Measurements from ENCODE around the gene KHDC4. TPM values are rescaled to one million over a fixed set of nuclear protein-coding genes. Genes with fewer than 3 reads are reported as not detected.
A peak's percentile ranks its signal among the peaks of the same experiment; 100 is the strongest.

Gene KHDC4
- total and polyA plus RNA-seq, 2 of the 4 experiments (the other 2 are of a cell fraction), result 28.0 to 29.9 TPM

GRCh38 chr1:155983191-155984024 lies 49.2 kb upstream of the KHDC4 start:
- no TSS peak for BruUV-seq (replicated peaks)
- dilution Hi-C loops (cut with HindIII; ENCODE audit: low sequenced_read_pairs, unreplicated experiment) (no loop called here), in situ Hi-C loops (cut with MboI; ENCODE audit: low sequenced_read_pairs) (no loop called here), intact Hi-C loops (cut with micrococcal nuclease) (no loop called here)
- H4K8ac ChIP-seq (ENCODE audit: low read depth in 2 of 2, low read length in 2 of 2), result peak overlapping the region; percentile 76 to 90
- H2AFZ ChIP-seq (replicated peaks; ENCODE audit: low read length, poor library complexity), result peak overlapping the region; percentile 59
- DNase-seq (peak; percentile 99), ATAC-seq (ENCODE audit: low read depth) (peak; percentile 66)
- peak overlapping the region; percentile 80; the same call in 2 of the 3 replicates for H2BK15ac ChIP-seq (ENCODE audit: low read depth, low read length)
- H3K23ac ChIP-seq (ENCODE audit: low read depth, low read length), result peak overlapping the region; percentile 93
- ChIA-PET POLR2A (ENCODE audit: unreplicated experiment) (no interaction called here), CTCF (interaction anchor here (0.6 to 1.2 kb wide), 2 partner anchors 40 to 45 kb away, joined by 3 read pairs; no protein-coding TSS in a partner anchor)
- peak overlapping the region; percentile 99 for H3K27ac ChIP-seq (ENCODE audit: insufficient read depth, low read length)
- peak overlapping the region; percentile 91 for H3K14ac ChIP-seq (replicated peaks; ENCODE audit: low read depth, low read length)
- no peaks in the 10 kb centered on the region for H3K27me3 ChIP-seq (ENCODE audit: control insufficient read depth, insufficient read depth, low read length)
- peak overlapping the region; percentile 99 for H2BK20ac ChIP-seq (ENCODE audit: low read depth, low read length)
- peak overlapping the region; percentile 77 for H3K9ac ChIP-seq (ENCODE audit: low read depth, low read length)
- no peaks in the 10 kb centered on the region for H3K9me3 ChIP-seq (ENCODE audit: control insufficient read depth, insufficient read depth, low read length)
- H3K18ac ChIP-seq (ENCODE audit: low read depth, low read length), result peak overlapping the region; percentile 84
- H3K36me3 ChIP-seq (ENCODE audit: control insufficient read depth, insufficient read depth, low read length), result no peaks in the 10 kb centered on the region
- H3K79me1 ChIP-seq (ENCODE audit: low read depth in 1 of 2, low read length in 2 of 2), result peaks cover 10 to 53% of the 10 kb centered on the region in 2 experiments; a peak in 3 of 4 replicates
- peaks cover 26% of the 10 kb centered on the region for H3K9me1 ChIP-seq (ENCODE audit: insufficient read depth, low read length)
- peak overlapping the region; percentile 28 for H3K4me3 ChIP-seq (ENCODE audit: insufficient read depth, low read depth, low read length)
- H3K4ac ChIP-seq (ENCODE audit: low read depth, low read length), result peak overlapping the region; percentile 94
- H4K20me1 ChIP-seq (ENCODE audit: insufficient read depth, low read length), result no peaks in the 10 kb centered on the region; the same call in 1 of the 2 replicates
- TF ChIP-seq MXI1 (IDR thresholded peaks at IDR 0.05; ENCODE audit: borderline replicate concordance, low read depth, low read length) (no peak), CTCF (conservative IDR thresholded peaks at IDR 0.05; ENCODE audit: low read depth, low read length) (0 out of 2 replicates have a peak, but pooled peaks have one; percentile 11), CEBPB (IDR thresholded peaks at IDR 0.05; ENCODE audit: low read depth, low read length) (peak; percentile 98), RAD21 (IDR thresholded peaks at IDR 0.05; ENCODE audit: low read length) (no peak; the same call in 1 of the 2 replicates), MAZ (IDR thresholded peaks at IDR 0.05; ENCODE audit: borderline replicate concordance, low read depth, low read length) (peak; percentile 82; the same call in 1 of the 2 replicates), POLR2A (IDR thresholded peaks at IDR 0.05; ENCODE audit: low read depth, low read length) (peak; percentile 78), CHD1 (IDR thresholded peaks at IDR 0.05; ENCODE audit: low read depth, low read length) (no peak), NFE2L2 (IDR thresholded peaks at IDR 0.05; ENCODE audit: low read depth, low read length) (no peak), FOS (IDR thresholded peaks at IDR 0.05; ENCODE audit: low read depth, low read length) (0 out of 2 replicates have a peak, but pooled peaks have one; percentile 11), RFX5 (IDR thresholded peaks at IDR 0.05; ENCODE audit: low read depth, low read length) (no peak), SMC3 (IDR thresholded peaks at IDR 0.05; ENCODE audit: low read depth, low read length) (no peak), ELK1 (IDR thresholded peaks at IDR 0.05; ENCODE audit: borderline replicate concordance, low read depth, low read length) (no peak), MAFK (IDR thresholded peaks at IDR 0.05; ENCODE audit: low read depth, low read length) (no peak), RCOR1 (IDR thresholded peaks at IDR 0.05; ENCODE audit: insufficient replicate concordance, low read length) (no peak)
- H2AK5ac ChIP-seq (ENCODE audit: low read depth, low read length), result peak overlapping the region; percentile 95
- 8% methylated on average over 4 of the region's 4 CpGs; no CpG with 5 or more reads in 1 of the 2 experiments for WGBS, 2 experiments (ENCODE audit: extremely low coverage in 2 of 2, insufficient read length in 1 of 2)
- peak overlapping the region; percentile 81 for H3K56ac ChIP-seq (ENCODE audit: extremely low read depth, insufficient read depth, low read length)
- H3K4me1 ChIP-seq (ENCODE audit: control insufficient read depth, insufficient read depth, low read length), result peaks cover 41% of the 10 kb centered on the region
- peak overlapping the region; percentile 61 for H3K4me2 ChIP-seq (ENCODE audit: low read depth, low read length)
- peak overlapping the region; percentile 93 for H2BK5ac ChIP-seq (ENCODE audit: low read depth, low read length, poor library complexity, severe bottlenecking)
- H4K5ac ChIP-seq (ENCODE audit: low read depth, low read length), result peak overlapping the region; percentile 83
- peak overlapping the region; percentile 98 for H2BK120ac ChIP-seq (ENCODE audit: low read depth, low read length)
- H2AK9ac ChIP-seq (replicated peaks; ENCODE audit: low read depth, low read length, poor library complexity), result peak overlapping the region; percentile 79
- H4K91ac ChIP-seq (ENCODE audit: insufficient read depth, low read depth, low read length), result peak overlapping the region; percentile 94

All from IMR-90 (cell line).